IMR-90 (cell line): ENCODE data around the gene RNF223. TPM values are rescaled to one million over a fixed set of nuclear protein-coding genes. Genes with fewer than 3 reads are reported as not detected.

Experiments
- ATAC-seq: fragments of 200-7000 bp; cut with Tn5 transposase; 2 replicates; pipeline ENCODE4 v1.9.1; 2020; ENCODE audit warnings: low read depth, mild to moderate bottlenecking, moderate library complexity
- BruUV-seq: library from RNA; stranded (reverse); fragments of 400-500 nt; replicated peaks from 2 replicates; lab custom pipeline; 2021; lab: Mats Ljungman, UMichigan
- CTCF ChIA-PET: fragments of 300-600 bp; formaldehyde crosslinking; extraction: SDS; loops from one replicate; lab custom pipeline; 2021; ENCODE audit warnings: antibody characterized with exemption; lab: Yijun Ruan, JAX
- POLR2A ChIA-PET: fragments of 300-600 bp; sonication (Branson Sonifier 250); formaldehyde crosslinking; loops from one replicate; lab custom pipeline; 2022; ENCODE audit warnings: antibody characterized with exemption; ENCODE audit not compliant: unreplicated experiment; lab: Charles Lee
- DNase-seq: peaks from one replicate; pipeline ENCODE4 v3.0.0; 2013
- H2AFZ ChIP-seq: replicated peaks from 2 replicates; pipeline ENCODE3; 2013; ENCODE audit warnings: low read length, mild to moderate bottlenecking; ENCODE audit not compliant: poor library complexity
- H2AK5ac ChIP-seq: 2 replicates; pipeline ENCODE4 v1.6.1; 2013; ENCODE audit warnings: low read depth, low read length, inconsistent platforms
- H2AK9ac ChIP-seq: replicated peaks from 2 replicates; pipeline ENCODE3; 2013; ENCODE audit warnings: mild to moderate bottlenecking, low read depth, low read length, moderate library complexity; ENCODE audit not compliant: poor library complexity
- H2BK120ac ChIP-seq: 2 replicates; pipeline ENCODE4 v1.6.1; 2013; ENCODE audit warnings: low read depth, low read length, inconsistent platforms
- H2BK15ac ChIP-seq: 3 replicates; pipeline ENCODE4 v1.6.1; 2013; ENCODE audit warnings: low read depth, low read length, inconsistent platforms
- H2BK20ac ChIP-seq: 2 replicates; pipeline ENCODE4 v1.6.1; 2013; ENCODE audit warnings: low read depth, mild to moderate bottlenecking, inconsistent platforms, low read length, moderate library complexity
- H2BK5ac ChIP-seq: 2 replicates; pipeline ENCODE4 v1.6.1; 2013; ENCODE audit warnings: mild to moderate bottlenecking, low read depth, low read length, inconsistent platforms; ENCODE audit not compliant: poor library complexity, severe bottlenecking
- H3K14ac ChIP-seq: replicated peaks from 2 replicates; pipeline ENCODE4 v1.6.1; 2013; ENCODE audit warnings: low read depth, low read length, inconsistent platforms
- H3K18ac ChIP-seq: 2 replicates; pipeline ENCODE4 v1.6.1; 2013; ENCODE audit warnings: low read depth, low read length, control low read depth
- H3K23ac ChIP-seq: 2 replicates; pipeline ENCODE4 v1.6.1; 2013; ENCODE audit warnings: low read depth, low read length, inconsistent platforms
- H3K27ac ChIP-seq: 2 replicates; pipeline ENCODE4 v1.5.1; 2013; ENCODE audit warnings: mild to moderate bottlenecking, control low read depth, low read length; ENCODE audit not compliant: insufficient read depth
- H3K27me3 ChIP-seq: 2 replicates; pipeline ENCODE4 v1.6.1; 2013; ENCODE audit warnings: low read length; ENCODE audit not compliant: control insufficient read depth, insufficient read depth
- H3K36me3 ChIP-seq: 2 replicates; pipeline ENCODE4 v1.6.1; 2013; ENCODE audit warnings: low read length, mixed read lengths; ENCODE audit not compliant: control insufficient read depth, insufficient read depth
- H3K4ac ChIP-seq: 2 replicates; pipeline ENCODE4 v1.6.1; 2013; ENCODE audit warnings: low read depth, low read length, inconsistent platforms
- H3K4me1 ChIP-seq: 2 replicates; pipeline ENCODE4 v1.6.1; 2013; ENCODE audit warnings: low read length, mixed read lengths; ENCODE audit not compliant: control insufficient read depth, insufficient read depth
- H3K4me2 ChIP-seq: 2 replicates; pipeline ENCODE4 v1.6.1; 2013; ENCODE audit warnings: low read depth, mild to moderate bottlenecking, control low read depth, low read length, moderate library complexity
- H3K4me3 ChIP-seq: 2 replicates; pipeline ENCODE4 v1.5.1; 2013; ENCODE audit warnings: low read depth, mild to moderate bottlenecking, control low read depth, low read length, moderate library complexity; ENCODE audit not compliant: insufficient read depth
- H3K56ac ChIP-seq: 2 replicates; pipeline ENCODE4 v1.6.1; 2013; ENCODE audit warnings: low read length, inconsistent platforms; ENCODE audit not compliant: insufficient read depth; ENCODE audit errors: extremely low read depth
- H3K79me1 ChIP-seq, 2 experiments: 2 replicates each; pipeline ENCODE4 v1.6.1; 2013; ENCODE audit warnings: low read length in 2 of 2, inconsistent platforms in 1 of 2, low read depth in 1 of 2
- H3K9ac ChIP-seq: 2 replicates; pipeline ENCODE4 v1.6.1; 2013; ENCODE audit warnings: low read depth, low read length, control low read depth
- H3K9me1 ChIP-seq: 2 replicates; pipeline ENCODE4 v1.6.1; 2013; ENCODE audit warnings: low read length, inconsistent platforms; ENCODE audit not compliant: insufficient read depth
- H3K9me3 ChIP-seq: 2 replicates; pipeline ENCODE4 v1.6.1; 2013; ENCODE audit warnings: low read length; ENCODE audit not compliant: control insufficient read depth, insufficient read depth
- H4K20me1 ChIP-seq: 2 replicates; pipeline ENCODE4 v1.6.1; 2013; ENCODE audit warnings: low read length, inconsistent platforms; ENCODE audit not compliant: insufficient read depth
- H4K5ac ChIP-seq: 2 replicates; pipeline ENCODE4 v1.6.1; 2013; ENCODE audit warnings: mild to moderate bottlenecking, low read depth, low read length, control low read depth
- H4K8ac ChIP-seq, 2 experiments: 2 replicates each; pipeline ENCODE4 v1.6.1; 2013; ENCODE audit warnings: low read depth in 2 of 2, low read length in 2 of 2, control low read depth in 1 of 2, inconsistent platforms in 1 of 2
- H4K91ac ChIP-seq: 2 replicates; pipeline ENCODE4 v1.6.1; 2013; ENCODE audit warnings: low read depth, low read length, inconsistent platforms; ENCODE audit not compliant: insufficient read depth
- BHLHE40 ChIP-seq: fragments of 150-350 bp; IDR thresholded peaks from 2 replicates; pipeline ENCODE4 v1.6.1; 2016; ENCODE audit warnings: mild to moderate bottlenecking, low read depth, low read length
- CEBPB ChIP-seq: IDR thresholded peaks from 2 replicates; pipeline ENCODE4 v1.6.1; 2012; ENCODE audit warnings: low read depth, low read length, improper control_type of control experiment
- CHD1 ChIP-seq: IDR thresholded peaks from 2 replicates; pipeline ENCODE4 v1.6.1; 2012; ENCODE audit warnings: low read depth, low read length, improper control_type of control experiment
- CTCF ChIP-seq: conservative IDR thresholded peaks from 2 replicates; pipeline ENCODE4 v1.5.1; 2012; ENCODE audit warnings: mild to moderate bottlenecking, low read depth, low read length, improper control_type of control experiment
- FOS ChIP-seq: fragments of 150-350 bp; IDR thresholded peaks from 2 replicates; pipeline ENCODE4 v1.6.1; 2016; ENCODE audit warnings: low read depth, low read length
- MAFK ChIP-seq: IDR thresholded peaks from 2 replicates; pipeline ENCODE4 v1.6.1; 2012; ENCODE audit warnings: low read depth, low read length, improper control_type of control experiment
- MAZ ChIP-seq: IDR thresholded peaks from 2 replicates; pipeline ENCODE4 v1.6.1; 2012; ENCODE audit warnings: low read depth, mild to moderate bottlenecking, low read length, improper control_type of control experiment, moderate library complexity, borderline replicate concordance
- MXI1 ChIP-seq: IDR thresholded peaks from 2 replicates; pipeline ENCODE4 v1.6.1; 2012; ENCODE audit warnings: low read depth, mild to moderate bottlenecking, low read length, moderate library complexity, borderline replicate concordance
- RAD21 ChIP-seq: IDR thresholded peaks from 2 replicates; pipeline ENCODE4 v1.6.1; 2012; ENCODE audit warnings: low read length, improper control_type of control experiment
- RCOR1 ChIP-seq: IDR thresholded peaks from 2 replicates; pipeline ENCODE4 v1.6.1; 2012; ENCODE audit warnings: mild to moderate bottlenecking, low read length, improper control_type of control experiment; ENCODE audit not compliant: insufficient replicate concordance
- RFX5 ChIP-seq: IDR thresholded peaks from 2 replicates; pipeline ENCODE4 v1.8.0; 2012; ENCODE audit warnings: low read depth, mild to moderate bottlenecking, low read length, moderate library complexity
- SMC3 ChIP-seq: fragments of 150-350 bp; IDR thresholded peaks from 2 replicates; pipeline ENCODE4 v1.6.1; 2016; ENCODE audit warnings: low read depth, mild to moderate bottlenecking, antibody characterized with exemption, low read length, moderate library complexity
- USF2 ChIP-seq: fragments of 150-350 bp; IDR thresholded peaks from 2 replicates; pipeline ENCODE4 v1.6.1; 2017; ENCODE audit warnings: mild to moderate bottlenecking, antibody characterized with exemption, low read length, low read depth
- WGBS, 2 experiments: methylation state at CpG; one replicate each; pipeline versions ENCODE4 v1.1.5 to v1.1.7; 2013; ENCODE audit warnings: missing lambda C conversion rate in 2 of 2; ENCODE audit not compliant: insufficient read length in 1 of 2; ENCODE audit errors: extremely low coverage in 2 of 2; 5-methylcytosine and 5-hydroxymethylcytosine counted together
- dilution Hi-C: fragments of 300-500 bp; cut with HindIII; formaldehyde crosslinking; loops from one replicate; pipeline ENCODE4 v1.14.3; 2018; ENCODE audit warnings: low sequenced_read_pairs; ENCODE audit not compliant: unreplicated experiment
- in situ Hi-C: fragments of 300-500 bp; cut with MboI; formaldehyde crosslinking; loops from 3 replicates; pipeline ENCODE4 v1.14.3; 2019; ENCODE audit warnings: low sequenced_read_pairs, inconsistent platforms, mixed read lengths
- intact Hi-C: fragments of 100-400 bp; cut with micrococcal nuclease; formaldehyde crosslinking; loops from 2 replicates; pipeline ENCODE4 v1.10.0; 2022
- polyA plus RNA-seq, 3 experiments: library from polyadenylated mRNA; depleted of rRNA; stranded (reverse); fragments of >200 nt; gene quantifications; 2 replicates each; pipeline ENCODE4 v1.2.3, GENCODE V29; 2012; ENCODE audit warnings: low replicate concordance in 1 of 3
- total RNA-seq: library from RNA; depleted of rRNA; stranded (reverse); fragments of >200 nt; gene quantifications from 2 replicates; pipeline ENCODE4 v1.2.3, GENCODE V29; 2012

RNF223 gene
- total and polyA plus RNA-seq, 2 of the 4 experiments (the other 2 are of a cell fraction): not detected

- Histone ChIP-seq H3K14ac (no peak overlapping the region), H2BK15ac (no peak overlapping the region), H4K91ac (no peak overlapping the region), H3K27me3 (no peaks in the 10 kb centered on the region), H3K4me2 (0 out of 2 replicates have a peak overlapping the region, but pooled peaks have one; percentile 40), H3K79me1 (peaks cover 9 to 34% of the 10 kb centered on the region in 2 experiments), H2BK20ac (no peak overlapping the region), H2AK5ac (no peak overlapping the region; the same call in 1 of the 2 replicates), H3K23ac (no peak overlapping the region), H2BK5ac (no peak overlapping the region), H4K5ac (no peak overlapping the region), H2AFZ (peak overlapping the region; percentile 78), H4K20me1 (peaks cover 56% of the 10 kb centered on the region), H3K27ac (no peak overlapping the region), H3K36me3 (peaks cover 45% of the 10 kb centered on the region), H3K4me3 (no peak overlapping the region), H4K8ac (no peak overlapping the region), H3K9ac (no peak overlapping the region), H3K4me1 (peaks cover 7% of the 10 kb centered on the region), H2BK120ac (no peak overlapping the region), H2AK9ac (peak overlapping the region; percentile 42), H3K18ac (no peak overlapping the region), H3K9me3 (no peaks in the 10 kb centered on the region), H3K4ac (no peak overlapping the region), H3K56ac (no peak overlapping the region), H3K9me1 (0 out of 2 replicates have a peak, but pooled peaks cover 5% of the 10 kb centered on the region)
- TF ChIP-seq RCOR1 (no peak), USF2 (no peak), MXI1 (no peak), MAZ (no peak), CTCF (no peak), CHD1 (no peak), BHLHE40 (no peak), SMC3 (no peak), FOS (no peak), RFX5 (no peak), RAD21 (no peak), CEBPB (no peak), MAFK (no peak)
- in situ Hi-C loops (no loop called here), intact Hi-C loops (loop anchor here (2.0 kb wide), 1 partner anchor 28 kb away; the partner anchor contains the start of gene ISG15), dilution Hi-C loops (no loop called here)
- 50% methylated on average over 50 of the region's 60 CpGs; no CpG with 5 or more reads in 1 of the 2 experiments for WGBS, 2 experiments
- no peak for DNase-seq
- BruUV-seq: TSS peak; percentile 76
- ATAC-seq: no peak; the same call in 1 of the 2 replicates
- ChIA-PET CTCF (no interaction called here), POLR2A (no interaction called here)
Observed at GRCh38 chr1:1041092-1041523, 33.0 kb downstream of the RNF223 start.
